GM12865 (cell line): Measurements from ENCODE around the gene LCLAT1.
"Not testable (repeated sequence)": the region's sequence is repeated elsewhere in the genome, so short reads cannot be mapped to it uniquely, and the experiment has no call there.

Source experiments
- DNase-seq: peaks from one replicate; pipeline ENCODE4 v3.0.0; 2010; ENCODE audit warnings: low read depth
- H3K4me3 ChIP-seq: 2 replicates; pipeline ENCODE4 v1.5.1; 2011; ENCODE audit warnings: mild to moderate bottlenecking, low read depth, low read length, control low read depth
- TF ChIP-seq, protein P1 (sequence below): IDR thresholded peaks from 2 replicates; pipeline ENCODE4 v1.5.1; 2011; ENCODE audit warnings: low read length, control low read depth, low read depth, inconsistent platforms; ENCODE audit not compliant: insufficient read depth; ENCODE audit errors: missing control alignments

The LCLAT1 gene

DNA sequence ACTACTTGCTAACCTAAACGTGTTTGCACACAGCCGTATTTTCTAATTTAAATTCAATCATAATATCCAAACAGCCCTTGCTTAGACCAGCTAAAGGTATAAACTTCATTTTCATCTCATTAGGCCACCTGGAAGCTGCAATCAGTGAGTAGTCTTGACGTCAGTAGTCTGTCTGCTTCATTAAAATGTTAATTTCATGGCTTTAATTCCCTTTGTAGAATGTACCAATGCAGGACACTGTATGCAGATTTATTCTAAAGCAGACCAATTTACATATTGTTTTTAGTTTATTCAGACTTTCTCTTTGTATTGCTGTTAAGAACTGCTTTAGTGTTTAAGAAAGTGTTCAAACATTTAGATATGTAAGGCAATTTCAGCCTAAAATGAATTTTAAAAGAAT, 158.2 kb downstream of the LCLAT1 start:
- no peak overlapping the region for H3K4me3 ChIP-seq
- DNase-seq: no peak
- TF ChIP-seq, protein P1, sequence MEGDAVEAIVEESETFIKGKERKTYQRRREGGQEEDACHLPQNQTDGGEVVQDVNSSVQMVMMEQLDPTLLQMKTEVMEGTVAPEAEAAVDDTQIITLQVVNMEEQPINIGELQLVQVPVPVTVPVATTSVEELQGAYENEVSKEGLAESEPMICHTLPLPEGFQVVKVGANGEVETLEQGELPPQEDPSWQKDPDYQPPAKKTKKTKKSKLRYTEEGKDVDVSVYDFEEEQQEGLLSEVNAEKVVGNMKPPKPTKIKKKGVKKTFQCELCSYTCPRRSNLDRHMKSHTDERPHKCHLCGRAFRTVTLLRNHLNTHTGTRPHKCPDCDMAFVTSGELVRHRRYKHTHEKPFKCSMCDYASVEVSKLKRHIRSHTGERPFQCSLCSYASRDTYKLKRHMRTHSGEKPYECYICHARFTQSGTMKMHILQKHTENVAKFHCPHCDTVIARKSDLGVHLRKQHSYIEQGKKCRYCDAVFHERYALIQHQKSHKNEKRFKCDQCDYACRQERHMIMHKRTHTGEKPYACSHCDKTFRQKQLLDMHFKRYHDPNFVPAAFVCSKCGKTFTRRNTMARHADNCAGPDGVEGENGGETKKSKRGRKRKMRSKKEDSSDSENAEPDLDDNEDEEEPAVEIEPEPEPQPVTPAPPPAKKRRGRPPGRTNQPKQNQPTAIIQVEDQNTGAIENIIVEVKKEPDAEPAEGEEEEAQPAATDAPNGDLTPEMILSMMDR: no peak

DNA sequence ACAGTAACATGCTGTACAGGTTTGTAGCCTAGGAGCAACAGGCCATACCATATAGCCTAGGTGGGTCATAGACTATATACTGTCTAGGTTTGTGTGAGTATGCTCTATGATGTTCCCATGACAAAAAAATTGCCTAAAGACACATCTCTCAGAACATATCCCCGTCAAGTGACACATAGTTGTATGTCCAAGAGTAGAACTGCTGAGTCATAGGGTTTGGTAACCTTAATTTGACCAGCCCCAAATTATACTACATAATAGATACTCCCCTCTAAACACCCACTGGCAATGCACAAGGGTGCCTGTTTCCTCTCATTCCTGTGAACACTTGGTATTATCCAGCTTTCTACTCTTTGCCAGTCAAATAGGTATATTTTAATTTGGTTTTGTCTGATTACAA, 161.6 kb downstream of the LCLAT1 start:
- TF ChIP-seq, protein P1: no peak
- DNase-seq: no peak
- H3K4me3 ChIP-seq: no peak overlapping the region

DNA sequence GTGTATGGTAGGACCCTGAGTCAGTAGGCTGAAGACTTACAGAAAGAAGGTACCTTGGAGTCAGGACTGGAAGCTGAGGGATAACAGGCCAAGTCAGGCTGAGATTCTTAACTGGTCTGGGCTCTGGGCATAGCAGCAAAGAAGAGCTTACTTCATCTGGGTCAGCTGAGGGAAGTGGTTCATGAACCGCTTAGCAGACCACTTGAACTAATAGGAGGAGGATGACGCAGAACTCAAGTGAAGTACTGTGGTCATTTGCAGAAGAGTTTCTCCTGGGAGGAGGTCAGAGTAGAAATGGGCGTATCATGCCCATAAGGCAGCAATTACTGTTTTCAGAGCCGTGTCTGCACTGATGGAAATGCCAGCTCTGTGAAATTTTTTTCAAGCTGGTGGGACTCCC, 164.5 kb downstream of the LCLAT1 start:
- TF ChIP-seq, protein P1: no peak
- DNase-seq: no peak
- H3K4me3 ChIP-seq: no peak overlapping the region

DNA sequence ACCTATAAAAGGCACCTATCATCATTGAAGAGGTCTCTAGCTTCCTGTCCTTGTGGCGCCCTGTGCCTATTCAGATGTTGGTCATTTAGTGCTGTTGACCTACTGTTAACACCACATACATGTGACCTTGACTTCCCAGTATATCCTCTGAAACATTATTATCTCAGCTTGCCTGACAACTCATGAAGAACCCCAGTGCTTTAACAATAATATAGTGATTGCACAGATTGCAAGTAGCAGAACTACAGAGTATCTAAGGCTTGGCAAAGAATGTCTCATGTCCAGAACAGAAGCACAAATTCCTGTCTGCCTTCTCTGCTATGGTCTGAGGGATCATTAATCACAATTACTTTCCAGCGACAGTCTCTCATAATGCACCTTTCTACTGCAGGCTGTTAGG, 165.3 kb downstream of the LCLAT1 start:
- no peak overlapping the region for H3K4me3 ChIP-seq
- DNase-seq: no peak
- TF ChIP-seq, protein P1: no peak

DNA sequence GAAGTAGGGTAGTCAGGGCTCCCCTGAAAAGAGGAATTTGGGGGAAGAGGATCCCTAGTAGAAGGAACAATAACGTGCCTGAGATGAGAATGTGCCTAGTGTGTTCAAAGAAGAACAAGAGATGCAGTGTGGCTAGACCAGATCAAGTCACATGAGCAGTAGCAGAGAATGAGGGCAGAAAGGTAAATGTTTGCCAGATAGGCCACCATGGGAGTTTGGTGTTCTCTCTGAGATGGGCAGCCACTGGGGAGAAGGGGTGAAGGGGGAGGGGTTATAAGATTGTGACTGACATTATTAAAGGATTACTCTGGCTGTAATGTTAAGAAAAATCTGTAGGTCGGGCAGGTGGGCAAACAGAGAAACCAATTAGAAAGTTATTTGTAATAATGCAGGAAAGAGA, 166.0 kb downstream of the LCLAT1 start:
- DNase-seq: no peak
- no peak overlapping the region for H3K4me3 ChIP-seq
- TF ChIP-seq, protein P1: no peak

DNA sequence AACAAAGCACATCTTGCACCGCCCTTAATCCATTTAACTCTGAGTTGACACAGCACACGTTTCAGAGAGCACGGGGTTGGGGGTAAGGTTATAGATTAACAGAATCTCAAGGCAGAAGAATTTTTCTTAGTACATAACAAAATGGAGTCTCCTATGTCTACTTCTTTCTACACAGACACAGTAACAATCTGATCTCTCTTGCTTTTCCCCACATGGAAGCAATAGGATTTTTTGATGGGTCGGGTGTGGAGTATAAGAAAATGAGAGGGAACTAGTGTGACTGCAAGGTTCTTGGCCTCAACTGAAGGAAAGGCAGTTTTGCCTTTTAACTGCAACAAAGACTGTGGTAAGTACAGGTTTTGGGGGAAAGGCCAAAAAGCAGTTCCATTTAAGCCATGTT, 167.2 kb downstream of the LCLAT1 start:
- not testable (repeated sequence) for DNase-seq, H3K4me3 ChIP-seq

DNA sequence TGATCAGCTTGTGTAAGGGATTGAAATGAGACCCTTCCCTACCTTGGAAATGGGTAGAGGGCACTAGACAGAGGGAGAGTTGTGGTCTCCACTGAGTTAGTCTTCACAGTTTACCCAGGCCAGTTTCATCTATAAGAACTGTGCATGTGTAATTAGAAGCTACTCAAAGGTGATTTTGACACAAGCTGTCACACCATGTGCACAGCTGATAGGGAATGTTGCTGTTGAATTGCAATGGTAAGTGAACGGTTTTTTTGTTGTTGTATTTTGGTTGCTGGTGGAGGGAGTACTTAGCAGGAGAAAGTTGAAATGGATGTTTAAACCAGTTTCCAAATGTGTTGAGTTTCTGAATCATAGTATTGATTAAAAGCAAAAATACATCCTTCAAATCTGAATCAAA, 168.9 kb downstream of the LCLAT1 start:
- TF ChIP-seq, protein P1: no peak
- DNase-seq: no peak
- no peak overlapping the region for H3K4me3 ChIP-seq
